ENCODE data around the gene GAS7. TPM values are rescaled to one million over a fixed set of nuclear protein-coding genes. Genes with fewer than 3 reads are reported as not detected.
A peak's percentile ranks its signal among the peaks of the same experiment; 100 is the strongest.
"Not testable (repeated sequence)": the region's sequence is repeated elsewhere in the genome, so short reads cannot be mapped to it uniquely, and the experiment has no call there.

Gene GAS7
- total RNA-seq, 1 donor: 8.6 TPM

GRCh38 chr17:10013365-10014112 lies 184.9 kb downstream of the GAS7 start:
- no peak for TF ChIP-seq CTCF (IDR thresholded peaks at IDR 0.05; ENCODE audit: insufficient read depth, low read depth, low read length)
- no peak overlapping the region for H3K4me3 ChIP-seq (ENCODE audit: low read depth, low read length)
- DNase-seq (ENCODE audit: low read depth): peak; percentile 60

GRCh38 chr17:10010752-10011151 lies 187.7 kb downstream of the GAS7 start:
- no peak overlapping the region for H3K4me3 ChIP-seq (ENCODE audit: low read depth, low read length)
- DNase-seq (ENCODE audit: low read depth): peak; percentile 50
- no peak for TF ChIP-seq CTCF (IDR thresholded peaks at IDR 0.05; ENCODE audit: insufficient read depth, low read depth, low read length)

- no peak for TF ChIP-seq CTCF (IDR thresholded peaks at IDR 0.05; ENCODE audit: insufficient read depth, low read depth, low read length)
- H3K4me3 ChIP-seq (ENCODE audit: low read depth, low read length): no peak overlapping the region
- no peak for DNase-seq (ENCODE audit: low read depth)
These were observed 194.7 kb downstream of the GAS7 start for GRCh38 chr17:10003705-10004104.

GRCh38 chr17:10002567-10003360 lies 195.6 kb downstream of the GAS7 start:
- not testable (repeated sequence) for DNase-seq (ENCODE audit: low read depth); H3K4me3 ChIP-seq (ENCODE audit: low read depth, low read length)

- no peak overlapping the region for H3K4me3 ChIP-seq (ENCODE audit: low read depth, low read length)
- TF ChIP-seq CTCF (IDR thresholded peaks at IDR 0.05; ENCODE audit: insufficient read depth, low read depth, low read length): no peak
- no peak for DNase-seq (ENCODE audit: low read depth)
These were observed 197.0 kb downstream of the GAS7 start for GRCh38 chr17:10001306-10001873.

- no peak overlapping the region for H3K4me3 ChIP-seq (ENCODE audit: low read depth, low read length)
- TF ChIP-seq CTCF (IDR thresholded peaks at IDR 0.05; ENCODE audit: insufficient read depth, low read depth, low read length): no peak
These were observed 198.3 kb downstream of the GAS7 start for GRCh38 chr17:9999919-10000695.

More at GRCh38 chr17:9999919-10000695, 198.3 kb downstream of the GAS7 start:
- no peak for DNase-seq (ENCODE audit: low read depth)
